HG02943 (cell line): Measurements from ENCODE around the gene GNA12.
"Not testable (repeated sequence)": the region's sequence is repeated elsewhere in the genome, so short reads cannot be mapped to it uniquely, and the experiment has no call there.

Experiments used
- ATAC-seq: cut with Tn5 transposase; IDR thresholded peaks from one replicate; pipeline ENCODE4 v1.9.1; 2021; ENCODE audit warnings: mild to moderate bottlenecking, low read depth, moderate library complexity; ENCODE audit not compliant: unreplicated experiment

The GNA12 gene

DNA sequence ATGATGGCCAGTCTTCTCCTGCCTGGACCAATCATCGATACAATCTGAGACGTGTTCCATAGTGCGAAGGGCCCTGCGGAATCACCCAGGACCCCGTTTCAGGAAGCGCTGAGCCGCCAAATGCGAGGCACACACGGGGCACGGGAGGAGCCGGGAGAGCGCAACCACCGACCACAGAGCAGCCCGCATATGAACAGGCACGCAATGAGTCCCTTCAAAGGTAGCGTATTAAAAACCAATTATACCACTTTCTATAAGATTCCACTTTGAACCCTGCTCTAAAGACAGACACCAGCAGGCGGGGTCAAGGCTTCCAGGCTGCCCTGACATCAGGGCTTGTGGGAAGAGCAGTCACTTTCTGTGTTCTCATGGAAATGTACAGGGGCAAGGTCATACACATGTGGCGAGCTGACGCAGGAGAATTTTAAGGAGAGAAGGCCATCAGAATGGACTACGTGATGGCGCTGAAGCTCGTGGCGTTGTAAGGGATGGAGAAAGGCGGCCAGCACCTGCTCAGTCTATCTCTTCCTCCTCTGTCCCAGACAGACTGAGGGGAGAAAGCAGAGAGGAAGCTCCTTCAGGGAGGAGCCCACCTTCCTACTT, 109.9 kb downstream of the GNA12 start:
- ATAC-seq: no peak

DNA sequence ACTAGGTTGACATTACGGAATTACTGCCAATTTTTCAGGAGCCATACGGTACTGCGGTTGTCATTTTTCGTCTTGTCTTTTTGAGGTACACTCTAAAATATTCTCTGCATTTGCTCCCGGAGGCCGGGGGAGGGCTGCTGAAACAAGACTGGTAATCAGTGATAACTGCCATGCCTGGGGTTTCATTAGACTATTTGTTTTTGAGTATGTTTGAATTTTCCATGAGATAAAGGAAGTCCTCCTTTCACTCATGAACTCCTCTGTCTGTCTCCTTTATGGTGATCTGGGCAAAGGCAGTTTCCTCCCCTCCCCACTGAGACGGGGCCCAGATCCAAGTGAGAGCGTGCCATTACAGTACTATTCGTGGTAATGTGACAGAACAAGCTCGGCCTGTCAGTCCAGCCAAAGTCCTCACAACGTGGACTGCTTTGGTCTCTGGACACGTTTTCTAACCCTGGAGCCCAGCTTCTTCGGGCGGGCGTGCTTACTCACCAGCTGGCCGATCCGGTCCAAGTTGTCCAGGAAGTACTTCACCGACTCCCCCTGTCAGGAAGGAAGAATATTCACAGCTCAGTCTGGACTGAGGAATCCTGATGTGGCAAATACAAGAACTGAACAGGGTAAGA, 111.0 kb downstream of the GNA12 start:
- no peak for ATAC-seq

DNA sequence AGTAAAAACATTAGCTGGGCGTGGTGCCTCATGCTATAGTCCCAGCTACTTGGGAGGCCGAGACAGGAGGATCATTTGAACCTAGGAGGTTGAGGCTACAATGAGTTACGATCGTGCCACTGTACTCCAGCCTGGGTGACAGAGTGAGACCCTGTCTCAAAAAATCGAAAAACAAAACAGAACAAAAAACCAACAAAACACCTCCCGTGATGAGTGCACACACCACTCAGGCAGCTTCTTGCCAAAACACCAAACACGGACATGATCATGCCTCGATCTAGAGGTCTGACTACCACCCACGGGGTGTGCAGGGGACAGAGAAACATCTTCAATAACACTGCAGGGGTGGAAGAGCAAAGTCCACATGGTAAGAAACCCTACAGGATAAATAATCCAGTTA, 111.7 kb downstream of the GNA12 start:
- no peak for ATAC-seq

DNA sequence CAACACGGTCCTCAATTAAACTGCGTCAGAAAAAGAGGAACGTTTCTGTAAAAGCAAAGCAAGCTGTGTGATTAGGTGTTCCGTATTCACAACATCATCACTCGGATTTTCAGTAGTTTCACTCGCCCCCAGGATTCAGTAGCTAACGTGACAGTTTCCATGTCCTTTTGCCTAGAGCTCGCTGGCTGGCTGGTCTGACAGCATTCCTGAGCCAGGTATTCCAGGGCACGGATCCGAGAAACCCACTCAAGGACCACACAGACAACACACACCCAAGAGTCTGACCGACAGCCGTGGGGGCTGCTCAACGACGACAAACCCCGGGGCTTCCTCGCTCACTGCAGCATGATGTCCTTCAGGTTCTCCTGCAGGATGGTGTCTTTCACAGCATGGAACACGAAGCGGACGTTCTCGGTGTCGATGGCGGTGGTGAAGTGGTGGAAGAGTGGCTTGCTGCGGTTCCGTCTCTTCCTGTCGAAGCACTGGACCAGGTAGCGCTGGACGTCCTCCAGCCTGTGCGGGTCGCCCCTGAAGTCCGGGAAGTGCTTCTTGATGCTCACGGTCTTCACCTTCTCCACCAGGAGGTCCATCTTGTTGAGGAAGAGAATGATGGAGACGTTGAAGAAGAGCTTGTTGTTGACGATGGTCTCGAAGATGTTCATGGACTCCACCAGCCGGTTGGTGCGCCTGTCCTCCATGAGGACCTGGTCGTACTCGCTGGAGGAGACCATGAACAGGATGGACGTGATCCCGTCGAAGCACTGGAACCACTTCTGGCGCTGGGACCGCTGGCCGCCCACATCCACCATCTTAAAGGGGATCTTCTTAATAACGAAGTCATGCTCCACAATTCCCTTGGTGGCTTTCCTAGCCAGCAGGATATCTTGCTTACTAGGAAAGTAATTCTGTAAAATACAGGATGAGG, 113.0 kb downstream of the GNA12 start:
- ATAC-seq: no peak

DNA sequence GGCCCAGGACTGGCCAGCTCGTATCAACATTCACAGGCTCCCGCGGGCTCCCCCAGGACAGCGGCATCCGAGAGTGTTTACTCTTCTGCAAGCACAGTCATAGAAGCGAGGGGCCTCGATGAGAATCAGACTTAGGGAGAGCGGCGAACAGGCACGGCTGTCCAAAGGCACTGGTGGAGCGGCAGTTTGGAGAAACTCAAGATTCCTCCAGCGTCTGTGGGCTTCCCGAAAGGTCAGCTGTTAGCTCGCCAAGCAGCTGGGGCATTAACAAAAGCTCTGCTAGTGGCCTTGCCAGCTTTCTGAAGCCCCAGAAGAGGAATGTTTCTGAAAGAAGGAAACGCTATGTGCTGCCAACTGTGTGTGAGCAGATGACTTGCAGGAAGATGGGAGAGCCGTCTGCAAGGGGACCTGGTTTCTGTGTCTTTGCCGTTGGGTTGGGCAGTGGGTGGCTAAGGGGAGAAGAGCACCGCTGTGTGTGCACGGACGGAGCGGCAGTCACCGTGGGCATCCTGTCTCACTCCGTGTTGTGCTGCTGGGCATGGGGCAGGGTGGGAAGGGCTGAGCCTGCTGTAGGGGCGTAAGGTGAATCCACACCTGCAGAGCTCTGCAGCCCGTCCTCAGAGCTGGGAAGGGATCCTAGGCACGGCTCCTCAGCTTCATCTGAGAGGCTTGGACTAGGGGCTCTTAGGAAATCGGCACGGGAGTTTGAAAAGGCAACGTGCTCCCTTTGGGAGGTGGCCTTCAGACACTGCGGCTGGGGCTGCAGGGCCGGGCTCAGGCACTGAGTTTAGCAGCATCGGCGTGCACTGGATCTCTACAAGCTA, 114.0 kb downstream of the GNA12 start:
- ATAC-seq: no peak

DNA sequence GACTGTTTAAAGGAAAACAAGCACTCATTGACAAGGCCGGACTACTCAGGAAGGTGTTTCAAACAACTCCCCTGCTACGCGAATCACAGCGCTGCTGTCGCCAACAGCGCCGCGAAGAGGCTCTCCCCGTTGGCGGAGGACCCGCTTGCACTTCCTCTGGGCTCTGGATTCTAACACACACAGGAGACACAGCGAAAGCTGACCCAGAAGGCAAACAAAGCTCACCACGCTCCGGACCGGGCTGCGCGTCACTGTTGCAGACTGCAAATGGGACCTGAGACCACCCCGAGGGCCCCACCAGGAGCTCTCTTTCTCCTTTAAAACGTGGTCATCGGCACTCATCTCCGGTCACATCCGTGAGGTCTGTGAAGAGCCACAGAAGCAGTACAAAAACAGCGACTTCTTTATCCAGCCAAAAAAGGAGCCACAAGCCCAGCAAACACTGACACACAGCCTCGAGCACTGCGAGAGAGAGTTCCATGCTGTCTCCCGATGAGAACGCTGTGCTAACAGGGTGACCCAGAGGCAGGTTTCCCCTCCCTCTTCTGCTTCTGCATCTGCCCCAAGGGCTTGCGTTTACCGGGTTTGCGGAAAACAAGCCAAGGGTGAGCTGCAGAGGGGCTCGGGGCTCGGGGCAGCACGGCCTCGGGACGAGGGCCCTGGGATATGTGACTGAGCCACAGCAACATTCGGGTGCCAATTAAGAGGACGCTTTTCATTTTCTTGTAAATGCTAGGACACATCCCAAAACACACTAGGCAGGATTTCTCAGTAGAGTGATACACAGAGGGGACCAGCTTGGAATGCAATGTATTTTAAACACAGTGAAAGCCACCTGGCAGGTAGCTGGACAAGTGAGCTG, 114.8 kb downstream of the GNA12 start:
- ATAC-seq: no peak

DNA sequence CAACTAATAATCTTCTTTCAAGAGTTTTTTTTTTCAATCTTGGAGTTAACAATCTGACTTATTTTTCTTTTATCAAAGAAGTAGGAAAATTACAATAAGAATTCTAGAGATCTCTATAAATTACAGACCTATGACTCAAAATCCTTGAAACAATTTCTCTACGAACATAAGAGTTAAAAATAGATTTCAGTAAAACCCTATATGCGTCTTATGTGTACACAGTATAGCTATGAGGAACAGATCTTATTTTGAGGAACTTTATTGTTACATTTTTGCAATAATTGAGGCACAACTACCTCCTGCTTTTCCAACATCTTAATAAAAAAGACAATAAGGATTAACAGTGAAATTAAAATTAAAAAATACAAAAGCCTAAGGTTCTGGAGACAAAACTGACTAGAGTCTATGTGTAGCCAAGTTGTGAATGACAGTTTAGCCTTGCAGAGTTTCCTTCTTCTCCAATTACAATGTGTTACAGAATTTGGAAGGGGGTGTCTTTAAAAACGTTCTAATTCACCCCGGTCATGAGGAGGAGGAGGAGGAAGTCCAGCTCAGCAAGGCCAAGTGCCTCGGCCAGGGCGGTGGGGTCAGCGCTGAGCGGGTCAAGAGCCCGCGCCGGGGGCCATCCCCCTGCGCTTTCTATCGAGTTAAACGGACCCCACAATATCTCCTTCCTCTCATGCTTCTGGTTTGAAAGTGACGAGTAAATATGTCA, 115.6 kb downstream of the GNA12 start:
- ATAC-seq: no peak

DNA sequence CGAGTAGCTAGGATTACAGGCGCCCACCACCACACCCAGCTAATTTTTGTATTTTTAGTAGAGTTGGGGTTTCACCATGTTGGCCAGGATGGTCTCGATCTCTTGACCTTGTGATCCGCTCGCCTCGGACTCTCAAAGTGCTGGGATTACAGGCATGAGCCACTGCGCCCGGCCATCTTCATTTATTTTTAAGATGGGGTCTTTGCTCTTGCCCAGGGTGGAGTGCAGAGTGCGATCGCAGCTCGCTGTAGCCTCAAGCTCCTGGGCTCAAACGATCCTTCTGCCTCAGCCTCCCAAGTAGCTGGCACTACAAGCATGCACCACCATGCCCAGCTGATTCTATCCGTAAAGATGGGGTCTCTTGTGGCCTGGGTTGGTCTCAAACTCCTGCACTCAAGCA, 116.9 kb downstream of the GNA12 start:
- ATAC-seq: not testable (repeated sequence)

DNA sequence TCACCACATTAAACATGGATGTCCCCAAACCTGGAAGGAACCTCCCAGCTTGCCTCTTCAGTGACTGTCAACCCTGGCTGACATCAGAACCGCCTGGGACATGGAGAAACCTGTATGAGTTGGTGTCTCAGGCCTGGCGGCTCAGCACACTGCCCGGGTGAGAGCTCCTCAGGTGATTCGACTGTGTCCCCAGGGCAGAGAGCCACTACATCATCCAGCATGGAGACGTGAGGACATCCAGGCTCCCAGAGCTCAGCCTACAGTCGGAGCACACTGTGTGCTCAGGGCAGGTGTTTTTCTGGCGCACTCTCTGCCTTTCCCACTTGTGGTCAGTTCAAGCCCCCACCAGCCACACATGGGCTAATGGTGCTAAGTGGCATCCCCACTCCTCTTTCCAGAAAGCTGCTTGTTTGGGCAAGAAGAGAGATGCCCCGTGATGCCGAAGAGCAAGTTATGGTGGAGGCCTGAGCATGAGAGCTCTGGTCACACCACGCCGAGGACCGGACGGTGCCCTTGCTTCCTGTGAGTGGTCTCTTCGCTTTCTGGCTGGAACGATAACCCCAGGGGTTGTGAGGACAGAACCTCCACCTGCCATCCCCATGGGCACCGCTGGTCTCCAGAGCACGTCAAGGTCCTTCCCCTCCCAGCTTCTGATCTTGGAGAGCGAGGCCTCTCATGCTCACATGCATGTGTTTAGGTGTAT, 117.6 kb downstream of the GNA12 start:
- no peak for ATAC-seq

DNA sequence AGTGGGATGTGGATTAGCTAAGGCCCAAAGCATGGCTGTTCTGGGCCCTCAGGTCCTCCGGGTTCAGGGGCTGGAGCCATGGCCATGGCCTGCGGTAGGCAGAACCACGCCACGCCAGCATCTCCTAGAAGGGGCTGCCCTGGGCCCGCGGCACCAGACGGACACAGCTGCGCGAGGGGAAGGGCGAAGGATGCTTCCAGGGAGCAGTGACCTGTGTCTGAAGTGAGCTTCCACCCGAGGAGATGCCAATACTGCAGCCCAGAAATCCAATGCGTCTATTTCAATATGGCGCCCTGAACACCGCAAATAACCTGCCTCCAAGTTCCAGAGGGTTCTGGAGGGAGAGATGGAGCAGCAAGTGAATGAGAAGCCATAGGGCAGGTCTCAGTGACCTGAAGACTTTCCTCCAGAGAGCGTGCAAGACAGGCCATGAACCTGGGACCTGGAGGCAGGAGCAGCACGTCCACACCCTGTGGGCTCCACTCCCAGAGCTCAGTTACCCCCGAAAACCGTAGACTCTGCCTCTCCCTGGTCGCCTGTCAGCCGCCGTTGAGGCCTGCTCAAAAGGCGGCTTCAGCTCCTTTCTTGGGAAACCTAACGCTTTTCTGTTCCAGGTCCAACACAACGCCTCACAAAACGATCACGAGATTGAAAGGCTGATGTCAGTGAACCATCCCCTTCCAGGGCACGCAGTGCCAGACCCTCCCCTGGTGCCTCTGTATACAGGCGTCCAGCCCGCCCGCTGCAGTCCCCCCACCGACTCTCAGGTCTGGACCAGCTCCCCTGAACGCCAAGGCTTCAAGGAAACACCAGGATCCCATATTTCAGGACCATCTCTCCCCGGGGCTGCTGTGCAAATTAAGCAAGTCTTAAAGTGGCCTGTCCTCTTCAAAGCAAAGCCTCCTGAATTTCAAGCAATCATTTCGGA, 118.7 kb downstream of the GNA12 start:
- ATAC-seq: no peak

DNA sequence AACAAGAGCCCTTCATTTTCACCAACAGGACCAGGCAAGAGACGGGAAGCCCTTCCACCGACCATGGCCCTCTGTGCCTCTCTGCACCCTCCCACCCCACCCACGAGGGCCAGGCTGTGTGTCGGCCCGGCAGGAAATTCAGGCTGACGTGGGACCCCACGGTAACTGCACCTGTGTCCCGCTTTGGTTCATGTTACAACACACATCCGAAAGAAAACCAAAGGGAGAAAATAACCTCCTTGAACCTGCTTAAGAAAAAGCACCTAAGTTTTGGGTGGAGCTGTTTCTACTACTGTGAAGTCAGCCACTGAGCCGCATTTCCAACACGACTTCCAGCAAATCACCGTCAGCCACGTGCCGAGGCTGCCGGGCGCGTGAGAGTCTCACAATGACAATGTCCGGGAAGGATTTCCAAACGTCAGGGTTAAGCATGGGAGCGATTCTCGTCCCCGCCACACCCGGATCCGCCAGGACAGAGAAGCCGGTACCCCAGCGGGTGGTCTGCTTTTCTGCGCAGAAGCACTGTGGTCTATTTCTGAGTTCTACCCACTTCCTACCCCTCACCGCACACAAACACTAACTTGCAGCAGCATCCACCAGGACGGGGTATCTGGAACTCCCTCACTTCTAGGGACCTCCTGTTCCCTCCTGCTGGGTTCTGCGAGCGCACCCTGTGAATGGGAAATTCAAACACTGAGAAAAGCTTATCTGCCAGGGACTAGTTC, 119.5 kb downstream of the GNA12 start:
- ATAC-seq: no peak

DNA sequence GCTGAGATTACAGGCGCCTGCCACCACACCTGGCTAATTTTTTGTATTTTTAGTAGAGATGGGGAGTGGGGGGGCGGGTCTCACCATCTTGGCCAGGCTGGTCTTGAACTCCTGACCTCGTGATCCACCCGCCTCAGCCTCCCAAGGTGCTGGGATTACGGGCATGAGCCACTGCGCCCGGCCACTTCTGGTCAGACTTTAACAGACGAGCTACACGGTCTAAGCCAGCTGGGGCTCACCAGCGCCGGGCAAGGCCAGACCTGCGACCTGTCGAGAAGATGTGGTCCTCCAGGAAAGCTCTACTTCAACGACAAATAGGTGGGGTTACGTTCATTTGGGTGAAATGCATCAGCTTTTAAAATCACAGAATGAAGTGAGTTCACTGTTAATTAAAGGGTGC, 120.1 kb downstream of the GNA12 start:
- not testable (repeated sequence) for ATAC-seq

DNA sequence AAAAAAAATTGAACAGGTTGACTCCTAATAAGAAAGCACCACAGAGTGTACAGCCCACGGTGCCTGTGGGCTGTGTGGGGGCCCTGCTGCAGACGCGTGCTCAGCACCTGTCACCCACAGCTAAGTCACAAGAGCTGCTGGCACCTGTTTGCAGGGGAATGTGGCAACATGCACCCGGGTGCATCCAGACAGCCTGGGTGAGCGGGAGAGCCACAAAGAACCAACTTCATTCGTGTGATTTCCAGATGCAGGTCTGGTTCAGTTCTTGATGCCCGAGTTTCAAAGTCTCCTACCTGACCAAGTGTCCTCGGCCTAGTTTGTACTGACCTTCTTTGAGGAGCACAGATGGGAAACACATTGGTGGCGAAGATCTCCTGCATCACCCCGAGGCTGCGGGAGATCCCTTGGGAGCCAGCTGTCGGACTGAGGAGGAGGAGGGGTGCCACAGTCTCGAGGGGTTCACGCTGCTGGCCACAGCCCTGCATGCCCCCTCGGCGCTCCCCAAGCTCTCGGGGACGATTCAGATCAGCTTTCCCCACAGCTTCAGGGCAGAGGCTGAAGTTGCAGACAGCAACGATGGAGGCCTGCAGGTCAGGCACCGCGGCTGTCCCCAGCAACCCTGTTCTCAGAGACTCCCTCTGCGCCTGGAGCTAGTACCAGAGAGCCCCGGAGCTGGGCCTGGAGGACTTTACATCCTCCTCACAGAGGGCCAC, 120.8 kb downstream of the GNA12 start:
- no peak for ATAC-seq

DNA sequence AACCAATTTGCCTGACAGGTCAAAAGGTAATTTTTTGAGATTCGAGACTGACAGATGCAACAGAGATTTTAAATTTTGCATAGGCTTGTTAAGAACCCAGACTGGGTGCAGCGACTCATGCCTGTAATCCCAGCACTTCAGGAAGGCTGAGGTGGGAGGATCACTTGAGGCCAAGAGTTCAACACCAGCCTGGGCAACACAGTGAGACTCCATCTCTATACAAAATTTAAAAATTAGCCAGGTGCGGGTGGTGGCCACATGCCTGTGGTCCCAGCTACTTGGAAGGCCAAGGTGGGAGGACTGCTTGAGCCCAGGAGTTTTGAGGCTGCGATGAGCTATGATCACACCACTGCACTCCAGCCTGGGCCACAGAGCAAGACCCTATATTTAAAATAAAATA, 121.5 kb downstream of the GNA12 start:
- no peak for ATAC-seq

DNA sequence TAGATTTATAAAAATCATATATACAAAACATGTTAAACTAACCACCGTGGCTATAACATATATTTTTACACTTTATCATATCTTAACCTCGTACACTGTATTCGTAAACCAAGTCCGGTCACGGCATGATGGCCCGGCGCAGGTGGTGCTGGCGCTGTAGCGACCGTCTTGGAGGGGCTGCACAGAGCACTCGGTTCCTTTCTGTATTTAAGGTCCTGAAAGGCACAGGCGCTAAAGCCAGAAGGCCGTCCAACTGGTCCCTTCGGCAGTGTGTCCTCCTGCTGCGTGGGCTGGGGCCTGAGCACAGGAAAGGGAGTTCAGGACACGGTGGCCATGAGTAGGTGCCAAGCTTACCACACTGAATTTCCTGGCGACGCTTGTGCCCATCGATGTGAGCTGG, 122.3 kb downstream of the GNA12 start:
- no peak for ATAC-seq

DNA sequence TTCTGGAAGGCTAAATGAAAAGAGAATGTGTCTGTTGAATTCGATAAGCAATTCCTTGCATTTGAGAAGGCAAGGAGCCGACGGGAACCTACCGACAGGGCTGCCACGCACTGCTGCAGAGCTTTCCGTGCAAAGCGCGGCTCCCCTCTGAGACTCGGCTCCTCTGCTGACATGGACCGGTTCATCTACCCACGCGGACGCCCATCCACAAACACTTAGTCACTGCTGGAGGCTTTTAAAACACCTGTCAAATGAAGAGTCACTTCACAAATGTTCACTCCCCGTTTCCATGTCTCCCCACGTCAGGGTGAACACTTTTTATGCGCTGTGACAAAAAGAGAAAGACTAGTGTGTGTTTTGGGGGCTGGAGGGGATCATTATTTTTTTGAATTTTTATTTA, 124.1 kb downstream of the GNA12 start:
- ATAC-seq: no peak
